ENCODE data around the gene COL5A3.

DNA sequence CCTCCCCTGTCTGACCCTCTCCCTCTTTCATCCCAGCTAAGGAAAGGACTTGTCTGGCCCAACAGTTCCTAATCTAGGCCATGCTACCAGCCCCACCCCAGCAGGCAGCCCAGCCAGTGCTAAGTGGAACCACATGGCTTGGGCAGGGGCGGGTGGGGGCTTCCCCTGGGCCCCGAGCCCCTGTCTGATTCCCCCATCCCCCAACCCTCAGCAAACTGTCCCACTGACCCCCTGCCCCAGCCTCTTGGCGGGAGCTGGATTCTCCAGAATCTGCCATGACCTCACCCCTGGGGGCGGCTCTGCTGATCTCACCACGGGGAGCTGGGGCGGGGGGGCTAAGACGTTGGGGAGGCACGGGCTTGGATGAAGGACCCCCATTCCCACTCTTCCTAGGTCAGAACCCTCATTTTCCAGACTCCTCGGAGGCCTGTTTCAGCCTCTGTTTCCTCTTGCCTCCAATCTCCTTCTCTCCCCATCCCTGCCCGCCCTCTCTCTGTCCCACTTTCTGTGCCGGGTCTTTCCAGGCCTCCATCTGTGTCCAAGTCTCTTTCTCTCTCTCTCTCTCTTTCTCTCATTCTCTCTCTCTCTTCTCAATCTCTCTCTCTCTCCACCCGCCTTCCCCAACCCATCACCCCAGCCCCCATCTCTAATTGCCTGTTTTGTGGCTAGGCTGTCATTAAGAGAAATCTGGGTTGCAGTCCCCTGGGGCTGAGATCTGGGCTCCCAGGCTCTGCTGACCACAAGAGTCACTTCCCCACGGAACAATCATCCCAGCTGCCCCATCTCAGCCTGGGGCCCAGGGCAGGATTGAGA is 2.7 kb downstream of the COL5A3 start:
- TF ChIP-seq POLR2A (IDR thresholded peaks at IDR 0.05; ENCODE audit: low read depth, low read length): no peak
- TF ChIP-seq POLR2AphosphoS5 (IDR thresholded peaks at IDR 0.05; ENCODE audit: low read depth, low read length): no peak
- TF ChIP-seq TAF1 (IDR thresholded peaks at IDR 0.05; ENCODE audit: borderline replicate concordance, low read depth, low read length): no peak

Measured in GM12892 (cell line).